Measurements from ENCODE around the gene ADAMTSL3.
"Not testable (repeated sequence)": the region's sequence is repeated elsewhere in the genome, so short reads cannot be mapped to it uniquely, and the experiment has no call there.

The ADAMTSL3 gene

DNA sequence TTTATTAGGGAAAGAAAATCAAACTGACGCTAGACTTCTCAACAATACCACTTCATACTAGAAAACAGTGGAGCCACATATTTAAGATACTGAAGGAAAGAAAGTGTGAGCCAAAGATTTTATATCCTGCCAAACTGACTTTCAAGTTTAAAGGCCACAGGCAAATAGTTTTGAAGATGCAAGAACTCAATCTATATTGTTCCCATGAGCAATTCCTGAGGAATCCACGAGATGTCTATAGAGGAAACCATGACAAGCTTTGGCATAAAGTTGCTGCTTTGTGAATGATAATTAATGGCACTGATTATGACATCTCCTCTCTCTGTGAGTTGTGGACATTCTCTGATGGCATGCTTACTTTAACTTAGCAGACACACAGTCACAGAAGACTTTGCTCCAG is 305.6 kb downstream of the ADAMTSL3 start:
- H3K9ac ChIP-seq (ENCODE audit: low read length): no peak overlapping the region
- H3K79me2 ChIP-seq (ENCODE audit: insufficient read depth, low read length): no peaks in the 10 kb centered on the region
- H4K20me1 ChIP-seq (ENCODE audit: low read depth, low read length): no peaks in the 10 kb centered on the region
- H3K9me3 ChIP-seq (ENCODE audit: insufficient read depth, low read length): no peaks in the 10 kb centered on the region
- H3K4me2 ChIP-seq (ENCODE audit: low read depth, low read length, poor library complexity, severe bottlenecking): no peak overlapping the region
- no peaks in the 10 kb centered on the region for H3K9me2 ChIP-seq (replicated peaks; ENCODE audit: insufficient read depth, low read length)
- TF ChIP-seq EZH2phosphoT487 (conservative IDR thresholded peaks at IDR 0.05; ENCODE audit: low read length): no peak
- TF ChIP-seq, protein P1, sequence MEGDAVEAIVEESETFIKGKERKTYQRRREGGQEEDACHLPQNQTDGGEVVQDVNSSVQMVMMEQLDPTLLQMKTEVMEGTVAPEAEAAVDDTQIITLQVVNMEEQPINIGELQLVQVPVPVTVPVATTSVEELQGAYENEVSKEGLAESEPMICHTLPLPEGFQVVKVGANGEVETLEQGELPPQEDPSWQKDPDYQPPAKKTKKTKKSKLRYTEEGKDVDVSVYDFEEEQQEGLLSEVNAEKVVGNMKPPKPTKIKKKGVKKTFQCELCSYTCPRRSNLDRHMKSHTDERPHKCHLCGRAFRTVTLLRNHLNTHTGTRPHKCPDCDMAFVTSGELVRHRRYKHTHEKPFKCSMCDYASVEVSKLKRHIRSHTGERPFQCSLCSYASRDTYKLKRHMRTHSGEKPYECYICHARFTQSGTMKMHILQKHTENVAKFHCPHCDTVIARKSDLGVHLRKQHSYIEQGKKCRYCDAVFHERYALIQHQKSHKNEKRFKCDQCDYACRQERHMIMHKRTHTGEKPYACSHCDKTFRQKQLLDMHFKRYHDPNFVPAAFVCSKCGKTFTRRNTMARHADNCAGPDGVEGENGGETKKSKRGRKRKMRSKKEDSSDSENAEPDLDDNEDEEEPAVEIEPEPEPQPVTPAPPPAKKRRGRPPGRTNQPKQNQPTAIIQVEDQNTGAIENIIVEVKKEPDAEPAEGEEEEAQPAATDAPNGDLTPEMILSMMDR (IDR thresholded peaks at IDR 0.05; ENCODE audit: insufficient read depth, low read length, poor library complexity, severe bottlenecking): no peak
- H3K27ac ChIP-seq (ENCODE audit: low read depth, low read length): no peak overlapping the region
- no peaks in the 10 kb centered on the region for H3K36me3 ChIP-seq (ENCODE audit: low read length)
- no peaks in the 10 kb centered on the region for H3F3A ChIP-seq (ENCODE audit: insufficient read depth)
- no peak overlapping the region for H2AFZ ChIP-seq (ENCODE audit: low read depth, low read length, severe bottlenecking)
- H3K27me3 ChIP-seq (ENCODE audit: low read length): no peaks in the 10 kb centered on the region
- H3K4me3 ChIP-seq (ENCODE audit: insufficient read depth, low read length, poor library complexity, severe bottlenecking): no peak overlapping the region

DNA sequence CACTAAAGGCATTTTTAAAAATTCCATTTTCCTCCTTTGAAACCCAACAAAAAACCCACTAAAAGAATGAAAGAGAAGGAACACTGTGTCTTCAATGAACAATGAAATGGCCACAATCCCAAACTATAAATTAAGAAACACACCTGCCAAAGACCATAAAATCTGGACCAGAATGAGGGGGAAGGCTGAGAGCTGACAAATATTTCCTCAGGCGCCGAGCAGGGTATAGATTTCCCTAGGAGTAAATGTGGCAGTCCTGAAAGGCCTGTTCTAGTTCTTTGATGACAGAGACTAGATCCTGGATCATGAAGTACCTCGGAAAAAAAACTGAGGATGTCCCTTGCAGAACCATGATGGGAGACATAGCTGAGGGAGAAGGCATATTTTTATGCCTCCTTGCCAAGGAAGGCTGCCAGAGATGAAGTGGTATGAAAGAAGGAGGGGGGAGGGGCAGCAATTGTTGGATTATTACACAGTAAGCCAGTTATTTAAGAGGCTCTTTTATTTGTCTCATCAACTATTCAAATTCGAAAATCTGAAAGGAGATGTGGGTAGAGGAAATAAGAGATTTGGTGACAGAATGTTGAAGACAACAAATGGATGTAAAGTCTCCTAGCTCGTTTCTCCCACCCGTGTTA is 306.4 kb downstream of the ADAMTSL3 start:
- H3K4me3 ChIP-seq (ENCODE audit: insufficient read depth, low read length, poor library complexity, severe bottlenecking): no peak overlapping the region
- no peaks in the 10 kb centered on the region for H3K9me3 ChIP-seq (ENCODE audit: insufficient read depth, low read length)
- H3F3A ChIP-seq (ENCODE audit: insufficient read depth): no peaks in the 10 kb centered on the region
- no peak overlapping the region for H3K27ac ChIP-seq (ENCODE audit: low read depth, low read length)
- H3K79me2 ChIP-seq (ENCODE audit: insufficient read depth, low read length): no peaks in the 10 kb centered on the region
- no peaks in the 10 kb centered on the region for H3K9me2 ChIP-seq (replicated peaks; ENCODE audit: insufficient read depth, low read length)
- H4K20me1 ChIP-seq (ENCODE audit: low read depth, low read length): no peaks in the 10 kb centered on the region
- H3K9ac ChIP-seq (ENCODE audit: low read length): no peak overlapping the region
- no peaks in the 10 kb centered on the region for H3K36me3 ChIP-seq (ENCODE audit: low read length)
- no peak overlapping the region for H2AFZ ChIP-seq (ENCODE audit: low read depth, low read length, severe bottlenecking)
- no peak overlapping the region for H3K4me2 ChIP-seq (ENCODE audit: low read depth, low read length, poor library complexity, severe bottlenecking)
- TF ChIP-seq EZH2phosphoT487 (conservative IDR thresholded peaks at IDR 0.05; ENCODE audit: low read length): no peak
- TF ChIP-seq, protein P1 (IDR thresholded peaks at IDR 0.05; ENCODE audit: insufficient read depth, low read length, poor library complexity, severe bottlenecking): no peak
- H3K27me3 ChIP-seq (ENCODE audit: low read length): no peaks in the 10 kb centered on the region

DNA sequence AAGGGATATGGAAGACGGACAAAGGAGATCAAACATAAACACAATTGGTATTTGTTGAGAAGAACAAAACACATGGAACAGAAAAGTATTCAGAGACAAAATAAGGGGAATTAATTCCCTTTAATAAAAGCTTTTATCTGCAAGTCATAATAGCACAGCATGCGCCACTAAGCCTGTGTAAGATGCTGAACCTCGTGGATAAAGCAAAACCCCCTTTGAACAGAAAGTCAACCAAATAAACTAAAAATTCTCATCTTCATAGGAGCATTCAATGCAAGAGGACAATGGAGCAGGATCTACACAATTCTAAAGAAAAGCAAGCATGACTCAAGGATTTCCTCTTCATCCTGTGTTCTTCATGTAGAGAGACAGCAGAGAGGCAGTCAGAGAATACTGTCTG is 307.4 kb downstream of the ADAMTSL3 start:
- H3K36me3 ChIP-seq (ENCODE audit: low read length): no peaks in the 10 kb centered on the region

DNA sequence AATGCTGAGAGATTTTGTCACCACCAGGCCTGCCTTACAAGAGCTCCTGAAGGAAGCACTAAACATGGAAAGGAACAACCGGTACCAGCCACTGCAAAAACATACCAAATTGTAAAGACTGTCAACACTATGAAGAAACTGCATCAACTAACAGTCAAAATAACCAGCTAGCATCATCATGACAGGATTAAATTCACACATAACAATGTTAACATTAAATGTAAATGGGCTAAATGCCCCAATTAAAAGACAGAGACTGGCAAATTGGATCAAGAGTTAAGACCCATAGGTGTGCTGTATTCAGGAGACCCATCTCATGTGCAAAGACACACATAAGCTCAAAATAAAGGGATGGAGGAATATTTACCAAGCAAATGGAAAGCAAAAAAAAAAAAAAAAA is 311.0 kb downstream of the ADAMTSL3 start:
- not testable (repeated sequence) for H3K4me2 ChIP-seq (ENCODE audit: low read depth, low read length, poor library complexity, severe bottlenecking); H2AFZ ChIP-seq (ENCODE audit: low read depth, low read length, severe bottlenecking); H3K27ac ChIP-seq (ENCODE audit: low read depth, low read length); H3K9me3 ChIP-seq (ENCODE audit: insufficient read depth, low read length); H3K79me2 ChIP-seq (ENCODE audit: insufficient read depth, low read length); H3K4me3 ChIP-seq (ENCODE audit: insufficient read depth, low read length, poor library complexity, severe bottlenecking); H3F3A ChIP-seq (ENCODE audit: insufficient read depth); H3K9ac ChIP-seq (ENCODE audit: low read length); H4K20me1 ChIP-seq (ENCODE audit: low read depth, low read length); H3K9me2 ChIP-seq (replicated peaks; ENCODE audit: insufficient read depth, low read length); H3K27me3 ChIP-seq (ENCODE audit: low read length); H3K36me3 ChIP-seq (ENCODE audit: low read length)

More for the DNA sequence above, 307.4 kb downstream of the ADAMTSL3 start:
- Histone ChIP-seq H3K9ac (ENCODE audit: low read length) (no peak overlapping the region), H3F3A (ENCODE audit: insufficient read depth) (no peaks in the 10 kb centered on the region), H3K27me3 (ENCODE audit: low read length) (no peaks in the 10 kb centered on the region), H3K9me2 (replicated peaks; ENCODE audit: insufficient read depth, low read length) (no peaks in the 10 kb centered on the region), H3K4me2 (ENCODE audit: low read depth, low read length, poor library complexity, severe bottlenecking) (no peak overlapping the region), H3K27ac (ENCODE audit: low read depth, low read length) (no peak overlapping the region), H3K4me3 (ENCODE audit: insufficient read depth, low read length, poor library complexity, severe bottlenecking) (no peak overlapping the region), H4K20me1 (ENCODE audit: low read depth, low read length) (no peaks in the 10 kb centered on the region), H3K9me3 (ENCODE audit: insufficient read depth, low read length) (no peaks in the 10 kb centered on the region), H2AFZ (ENCODE audit: low read depth, low read length, severe bottlenecking) (no peak overlapping the region), H3K79me2 (ENCODE audit: insufficient read depth, low read length) (no peaks in the 10 kb centered on the region)
- TF ChIP-seq, protein P1 (IDR thresholded peaks at IDR 0.05; ENCODE audit: insufficient read depth, low read length, poor library complexity, severe bottlenecking): no peak
- TF ChIP-seq EZH2phosphoT487 (conservative IDR thresholded peaks at IDR 0.05; ENCODE audit: low read length): no peak

All from SU-DHL-6 (cell line).